Measurements from ENCODE around the gene ENTPD8.

GRCh38 chr9:137460363-137461315 lies 19.5 kb upstream of the ENTPD8 start:
- TF ChIP-seq CTCF (IDR thresholded peaks at IDR 0.05) (no peak), POLR2AphosphoS5 (IDR thresholded peaks at IDR 0.05) (no peak), POLR2A (IDR thresholded peaks at IDR 0.05) (no peak)

Data from breast epithelium (tissue), 3 donors.